Natural killer cell (primary cell): ENCODE measurements around the gene ACD. TPM values are rescaled to one million over a fixed set of nuclear protein-coding genes. Genes with fewer than 3 reads are reported as not detected.

Source experiments
- ATAC-seq, 3 donors: fragments of 150-1000 bp in 2 of 3; fragments of 200-7000 bp in 1 of 3; cut with Tn5 transposase; 1 replicate in 1 of 3; 2 replicates in 2 of 3; pipeline ENCODE4 v1.10.0; 2021; ENCODE audit warnings: mild to moderate bottlenecking in 2 of 3, moderate library complexity in 2 of 3
- DNase-seq, 2 donors: peaks; one replicate each; pipeline versions ENCODE4 v3.0.0 to v3.0.0-alpha.2; 2013 to 2021; ENCODE audit warnings: mixed read lengths in 1 of 2
- H3K27ac ChIP-seq: one replicate; pipeline ENCODE4 v1.5.1; 2013; ENCODE audit warnings: mild to moderate bottlenecking, low read length
- H3K27me3 ChIP-seq: one replicate; pipeline ENCODE4 v1.6.1; 2013; ENCODE audit warnings: low read length; ENCODE audit not compliant: control insufficient read depth, insufficient read depth
- H3K36me3 ChIP-seq: one replicate; pipeline ENCODE4 v1.6.1; 2013; ENCODE audit warnings: low read length; ENCODE audit not compliant: control insufficient read depth, insufficient read depth
- H3K4me1 ChIP-seq: one replicate; pipeline ENCODE4 v1.6.1; 2013; ENCODE audit warnings: low read length; ENCODE audit not compliant: control insufficient read depth, insufficient read depth
- H3K4me3 ChIP-seq: one replicate; pipeline ENCODE4 v1.5.1; 2013; ENCODE audit warnings: low read length
- H3K9me3 ChIP-seq: one replicate; pipeline ENCODE4 v1.6.1; 2013; ENCODE audit warnings: low read length; ENCODE audit not compliant: control insufficient read depth, insufficient read depth
- H3K27ac Mint-ChIP-seq, 2 donors: one replicate each; pipeline ENCODE4 v1.8.0; 2022; ENCODE audit warnings: mild to moderate bottlenecking in 2 of 2, mixed read lengths in 2 of 2, moderate library complexity in 1 of 2
- H3K27me3 Mint-ChIP-seq, 2 donors: one replicate each; pipeline ENCODE4 v1.8.0; 2022; ENCODE audit warnings: low read depth in 2 of 2, mixed read lengths in 2 of 2
- H3K36me3 Mint-ChIP-seq: one replicate; pipeline ENCODE4 v1.8.0; 2022; ENCODE audit warnings: mixed read lengths
- H3K4me1 Mint-ChIP-seq, 2 donors: one replicate each; pipeline ENCODE4 v1.8.0; 2022; ENCODE audit warnings: mixed read lengths in 2 of 2
- H3K4me3 Mint-ChIP-seq: one replicate; pipeline ENCODE4 v1.8.0; 2022; ENCODE audit warnings: mild to moderate bottlenecking, moderate library complexity, mixed read lengths
- H3K9me3 Mint-ChIP-seq, 2 donors: one replicate each; pipeline ENCODE4 v1.8.0; 2022; ENCODE audit warnings: mixed read lengths in 2 of 2
- CTCF ChIP-seq: fragments of 200-600 bp; IDR thresholded peaks from one replicate; pipeline ENCODE4 v1.8.0; 2022; ENCODE audit warnings: antibody characterized with exemption
- WGBS: methylation state at CpG from one replicate; pipeline ENCODE4 v1.1.7; 2013; ENCODE audit warnings: missing lambda C conversion rate; ENCODE audit not compliant: insufficient coverage; 5-methylcytosine and 5-hydroxymethylcytosine counted together
- intact Hi-C: fragments of 100-400 bp; cut with micrococcal nuclease; formaldehyde crosslinking; loops from one replicate; pipeline ENCODE4 v1.14.2; 2022
- total RNA-seq, 4 donors: library from RNA; stranded (reverse); fragments of 120-200 nt in 1 of 4; gene quantifications; one replicate each; pipeline versions ENCODE4 v1.2.3 to v1.2.4, GENCODE V29; 2013 to 2022

ACD gene
- total RNA-seq, 3 donors from 2014 or later (not counting 1 experiment from before 2014, with no cell fraction given), result 34.4 to 58.0 (median 43.2) TPM

GRCh38 chr16:67655363-67655762, 4.7 kb downstream of the ACD start:
- peaks cover 0 to 26% of the 10 kb centered on the region in 2 donors for H3K4me1 Mint-ChIP-seq
- Histone ChIP-seq H3K4me1 (peaks cover 15% of the 10 kb centered on the region), H3K4me3 (no peak overlapping the region), H3K27me3 (no peaks in the 10 kb centered on the region), H3K27ac (no peak overlapping the region), H3K9me3 (no peaks in the 10 kb centered on the region), H3K36me3 (peaks cover 42% of the 10 kb centered on the region)
- no peak overlapping the region for H3K4me3 Mint-ChIP-seq
- intact Hi-C loops, result no loop called here
- no peaks in the 10 kb centered on the region for H3K36me3 Mint-ChIP-seq
- 87% methylated on average over 4 of the region's 4 CpGs for WGBS
- ATAC-seq, result no peak
- peak overlapping the region; percentile 6 to 61 for H3K27ac Mint-ChIP-seq
- TF ChIP-seq CTCF, result no peak
- DNase-seq, result no peak
- no peaks in the 10 kb centered on the region for H3K9me3 Mint-ChIP-seq
- no peaks in the 10 kb centered on the region for H3K27me3 Mint-ChIP-seq

- Histone ChIP-seq H3K4me3 (no peak overlapping the region), H3K36me3 (peaks cover 51% of the 10 kb centered on the region), H3K27me3 (no peaks in the 10 kb centered on the region), H3K27ac (no peak overlapping the region), H3K9me3 (no peaks in the 10 kb centered on the region), H3K4me1 (peaks cover 12% of the 10 kb centered on the region)
- H3K27me3 Mint-ChIP-seq, result no peaks in the 10 kb centered on the region
- H3K4me1 Mint-ChIP-seq, result peaks cover 0 to 21% of the 10 kb centered on the region in 2 donors
- no peaks in the 10 kb centered on the region for H3K36me3 Mint-ChIP-seq
- no peaks in the 10 kb centered on the region for H3K9me3 Mint-ChIP-seq
- no peak for DNase-seq
- intact Hi-C loops, result no loop called here
- WGBS, result 96% methylated on average over 30 of the region's 30 CpGs
- H3K4me3 Mint-ChIP-seq, result no peak overlapping the region
- TF ChIP-seq CTCF, result no peak
- no peak overlapping the region for H3K27ac Mint-ChIP-seq
- ATAC-seq, result no peak
These were observed 5.6 kb downstream of the ACD start for GRCh38 chr16:67654403-67654911.

GRCh38 chr16:67653789-67654402, 6.2 kb downstream of the ACD start:
- peaks cover 56% of the 10 kb centered on the region for H3K36me3 ChIP-seq
- intact Hi-C loops, result no loop called here
- H3K9me3 Mint-ChIP-seq, result no peaks in the 10 kb centered on the region
- H3K27me3 Mint-ChIP-seq, result no peaks in the 10 kb centered on the region
- 96% methylated on average over 25 of the region's 25 CpGs for WGBS
- H3K9me3 ChIP-seq, result no peaks in the 10 kb centered on the region
- H3K4me3 ChIP-seq, result no peak overlapping the region
- DNase-seq, result no peak
- TF ChIP-seq CTCF, result no peak
- H3K27me3 ChIP-seq, result no peaks in the 10 kb centered on the region
- H3K4me1 ChIP-seq, result peaks cover 6% of the 10 kb centered on the region
- H3K27ac ChIP-seq, result no peak overlapping the region
- H3K36me3 Mint-ChIP-seq, result no peaks in the 10 kb centered on the region
- H3K4me1 Mint-ChIP-seq, result peaks cover 0 to 16% of the 10 kb centered on the region in 2 donors
- ATAC-seq, result no peak
- H3K4me3 Mint-ChIP-seq, result no peak overlapping the region
- no peak overlapping the region for H3K27ac Mint-ChIP-seq
